EL (cell line): ENCODE measurements around the gene CELSR1.
A peak's percentile ranks its signal among the peaks of the same experiment; 100 is the strongest.

ENCODE experiments used
- DNase-seq: peaks from one replicate; pipeline ENCODE4 v3.0.0-alpha.2; 2016

The CELSR1 gene

DNA sequence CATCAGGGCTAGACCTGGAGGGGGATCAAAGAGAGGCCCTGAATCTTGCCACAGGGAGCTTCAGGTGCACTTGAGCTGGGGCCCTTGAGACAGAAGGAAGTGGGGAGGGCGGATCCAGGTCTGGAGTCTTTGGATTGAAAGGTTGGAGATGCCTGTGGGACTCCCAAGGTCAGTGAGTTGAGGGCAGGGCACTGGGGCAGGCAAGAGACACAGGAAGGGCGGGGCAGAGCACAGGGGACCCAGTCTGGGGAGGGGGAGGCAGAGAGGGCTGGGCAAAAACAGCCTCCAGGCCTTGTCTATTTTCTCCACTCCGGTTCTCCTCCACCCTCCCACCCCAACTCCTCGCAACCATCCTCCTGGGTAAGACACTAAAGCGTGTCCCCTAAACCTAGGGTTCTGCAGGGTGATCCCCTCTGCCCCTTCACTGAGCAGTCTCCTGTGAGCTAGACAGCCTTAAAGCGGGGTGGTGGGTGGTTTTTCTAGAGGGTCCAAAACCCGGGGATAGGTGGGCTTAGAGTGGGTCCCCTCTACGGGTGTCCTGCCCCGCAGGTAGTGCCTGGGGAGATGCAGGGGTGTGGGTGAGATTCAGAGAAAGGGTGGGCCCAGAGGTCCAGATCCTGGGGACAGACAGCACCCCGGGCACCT lies 38.6 kb upstream of the CELSR1 start:
- DNase-seq, result no peak

DNA sequence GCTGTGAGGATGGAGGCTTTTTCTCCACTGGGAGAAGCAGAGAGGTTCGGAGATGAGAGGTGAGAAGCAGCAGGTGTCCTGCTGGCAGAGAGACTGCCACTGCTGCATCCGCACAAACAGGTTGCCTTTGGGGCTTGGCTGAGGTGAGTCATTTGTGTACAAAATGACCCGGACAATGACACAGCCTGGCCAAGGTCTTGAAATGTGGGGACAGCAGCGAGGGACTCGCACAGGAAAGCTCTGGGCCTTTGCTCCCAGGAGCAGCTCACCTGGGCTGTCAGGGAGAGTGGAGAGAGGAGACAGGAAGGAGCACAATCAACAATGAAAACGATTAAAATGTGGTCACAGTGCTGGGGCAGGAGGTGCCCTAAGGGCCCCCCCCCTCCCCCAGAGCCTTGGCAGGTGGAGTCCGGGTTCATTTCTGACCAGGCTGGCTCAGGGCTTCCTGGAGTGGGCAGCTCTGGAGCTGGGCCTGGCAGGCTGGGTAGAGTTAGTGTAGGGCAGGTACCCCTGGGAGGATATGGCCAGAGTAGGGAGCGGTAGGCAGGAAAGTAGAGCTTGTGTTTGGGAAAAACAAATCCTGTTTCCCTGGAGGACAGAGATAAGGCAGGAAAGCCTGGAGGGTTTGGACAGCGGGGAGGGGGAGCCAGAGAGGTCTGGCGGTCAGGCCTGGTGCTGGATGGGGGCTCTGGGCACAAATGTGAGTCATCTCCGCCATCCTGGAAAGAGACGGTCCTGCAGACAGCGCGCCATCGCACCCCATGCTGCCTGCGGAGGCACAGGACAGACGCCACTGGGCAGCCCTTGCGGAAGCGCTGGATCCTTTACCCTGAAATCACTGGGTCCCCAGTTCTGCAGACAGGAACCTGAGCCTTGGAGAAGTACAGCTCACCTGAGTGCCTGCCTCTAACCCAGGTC lies 37.8 kb upstream of the CELSR1 start:
- no peak for DNase-seq

DNA sequence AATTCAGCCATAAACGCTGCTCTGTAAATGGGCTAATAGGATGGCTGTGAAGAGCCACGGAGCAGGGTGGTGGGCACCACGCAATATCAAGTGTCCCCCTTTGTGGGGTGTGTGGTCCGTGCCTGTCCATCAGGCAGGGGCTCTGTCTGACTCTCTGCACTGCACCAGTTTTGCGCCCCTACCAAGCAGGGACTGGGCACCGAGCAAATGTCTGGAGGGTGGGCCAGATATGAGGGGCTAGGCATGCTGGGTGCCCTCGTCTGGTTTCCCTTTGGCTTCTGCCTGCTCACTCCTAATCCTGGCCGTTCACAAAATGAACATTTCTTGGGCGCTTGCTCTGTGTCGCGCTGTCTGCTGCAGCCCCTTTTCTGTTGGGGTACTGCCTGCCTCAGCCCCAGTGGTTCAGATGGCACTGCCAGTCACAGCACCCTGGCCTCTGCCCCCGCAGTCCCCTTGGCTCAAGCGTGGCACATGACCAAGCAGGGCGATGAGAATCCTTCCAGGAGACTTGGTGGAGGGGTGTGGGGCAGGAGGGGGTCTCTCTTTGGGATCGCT lies 37.1 kb upstream of the CELSR1 start:
- no peak for DNase-seq

DNA sequence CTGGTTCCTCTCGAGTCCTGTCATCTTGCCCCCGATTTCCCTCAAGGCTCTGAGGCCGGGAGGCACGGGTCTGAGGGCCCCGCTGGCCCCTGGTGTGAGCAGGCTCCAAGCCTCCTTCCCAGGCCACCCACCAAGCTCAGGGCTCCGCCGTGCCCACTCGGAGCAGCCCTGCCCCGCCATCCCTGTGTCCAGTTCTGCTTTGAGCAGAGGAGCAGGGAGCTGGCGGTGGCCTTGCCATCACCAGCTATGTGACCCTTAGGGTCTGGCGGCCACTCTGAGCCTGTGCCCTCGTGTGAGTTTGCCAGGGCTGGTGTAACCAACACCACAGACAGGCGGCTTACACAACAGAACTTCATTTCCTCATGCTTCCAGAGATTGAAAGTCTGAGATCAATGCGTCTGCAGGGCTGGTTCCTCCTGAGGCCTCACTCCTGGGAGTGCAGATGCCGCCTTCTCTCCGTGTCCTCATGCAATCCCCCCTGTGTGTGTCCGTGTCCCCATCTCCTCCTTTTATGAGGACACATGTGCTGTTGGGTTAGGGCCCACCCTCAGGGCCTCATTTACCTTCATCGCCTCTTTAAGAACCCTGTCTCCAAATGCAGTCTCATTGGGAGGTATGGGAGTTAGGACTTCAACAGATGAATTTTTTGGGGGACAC lies 36.5 kb upstream of the CELSR1 start:
- DNase-seq, result no peak

- DNase-seq, result no peak
Observed at GRCh38 chr22:46572911-46573780, 35.7 kb upstream of the CELSR1 start.

DNA sequence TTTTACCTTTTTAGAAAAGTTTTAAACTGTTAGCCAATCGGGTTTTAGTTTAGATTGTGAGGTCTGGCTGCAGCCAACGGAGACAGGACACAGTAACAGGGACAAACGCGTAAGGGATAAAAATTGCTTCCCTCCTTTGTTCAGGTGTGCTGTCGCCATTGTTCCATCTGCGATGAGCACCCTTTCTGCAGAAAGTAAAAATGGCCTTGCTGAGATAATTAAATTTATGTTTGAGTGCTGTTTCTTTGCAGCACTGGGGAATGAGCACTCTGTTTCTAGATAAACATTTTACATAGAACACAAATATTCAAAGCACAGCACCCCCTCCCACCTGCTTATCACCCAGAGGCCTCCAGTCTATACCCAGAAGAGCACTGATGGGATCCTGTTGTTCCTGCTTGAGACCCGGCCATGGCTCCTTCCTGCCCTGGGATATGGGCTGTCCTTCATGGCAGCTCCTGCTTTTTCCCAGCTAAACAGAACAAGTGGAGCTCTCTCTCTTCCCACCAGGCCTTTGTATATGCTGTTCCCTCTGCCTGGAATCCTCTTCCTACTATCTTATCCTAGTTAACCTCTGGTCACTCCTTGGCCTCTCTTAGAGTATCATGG lies 34.3 kb upstream of the CELSR1 start:
- no peak for DNase-seq

GRCh38 chr22:46569848-46570695 lies 32.7 kb upstream of the CELSR1 start:
- no peak for DNase-seq

DNA sequence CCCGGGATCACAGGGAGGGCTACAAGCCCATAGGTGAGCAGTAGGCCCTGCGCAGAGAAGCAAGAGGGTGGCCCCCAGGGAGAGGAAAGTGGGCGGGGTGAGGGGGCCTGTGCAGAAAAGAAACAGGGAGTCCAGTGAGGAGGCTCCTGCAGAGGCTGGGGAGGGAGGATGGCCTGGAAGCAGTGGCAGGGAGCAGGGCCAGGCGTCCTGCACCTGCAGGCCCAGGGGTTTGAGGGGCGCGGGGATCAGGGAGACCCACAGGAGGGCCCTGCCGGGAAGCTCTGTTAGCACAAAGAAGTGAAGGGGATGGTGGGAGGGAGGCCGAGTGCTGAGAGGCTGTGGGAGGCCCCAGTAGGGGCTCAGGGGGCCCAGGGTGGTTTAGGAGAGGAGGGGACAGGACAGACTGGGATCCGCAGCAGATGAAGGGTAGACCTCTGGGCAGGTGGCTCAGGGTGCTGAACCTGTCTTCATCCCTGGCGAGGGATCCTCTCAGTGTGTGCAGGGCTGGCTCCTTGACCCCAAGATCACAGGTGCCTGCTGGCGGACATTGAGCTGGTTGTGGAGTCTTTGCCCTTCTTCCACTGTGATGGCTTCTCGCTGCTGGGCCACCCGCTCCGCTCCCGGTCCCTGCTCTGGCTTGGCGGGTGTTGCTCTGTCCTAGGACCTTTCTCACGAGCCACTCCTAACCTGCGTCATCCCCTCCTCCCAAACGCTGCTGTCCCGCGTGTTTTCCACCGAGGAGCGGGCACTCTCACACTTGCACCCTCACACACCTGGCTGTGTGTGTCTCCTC lies 31.8 kb upstream of the CELSR1 start:
- no peak for DNase-seq

DNA sequence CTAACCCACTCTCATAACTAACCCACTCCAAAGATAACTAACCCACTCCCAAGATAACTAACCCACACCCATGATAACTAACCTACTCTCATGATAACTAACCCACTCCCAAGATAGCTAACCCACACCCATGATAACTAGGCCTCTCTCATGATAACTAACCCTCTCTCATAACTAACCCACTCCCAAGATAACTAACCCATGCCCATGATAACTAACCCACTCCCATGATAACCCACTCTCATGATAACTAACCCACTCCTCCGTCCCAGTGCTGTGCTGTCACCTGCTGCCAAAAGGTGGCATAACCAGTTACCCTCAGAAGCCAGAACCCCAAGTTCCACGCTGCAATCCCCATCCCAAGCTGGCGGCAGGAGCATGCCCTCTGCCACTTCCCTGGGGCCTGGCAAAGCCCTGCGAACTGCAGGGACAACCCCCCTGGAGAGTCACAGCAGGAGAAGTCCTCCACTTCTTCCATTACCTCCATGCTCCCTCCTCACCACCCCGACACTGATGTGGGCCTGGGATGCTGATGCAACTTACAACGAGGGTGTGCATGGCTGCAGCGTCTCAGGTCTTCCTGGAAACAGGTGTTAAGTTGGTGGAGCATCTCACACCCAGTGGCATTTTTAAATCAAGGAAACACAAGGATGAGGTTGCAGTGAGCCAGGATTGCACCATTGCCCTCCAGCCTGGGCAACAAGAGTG lies 30.8 kb upstream of the CELSR1 start:
- no peak for DNase-seq

DNA sequence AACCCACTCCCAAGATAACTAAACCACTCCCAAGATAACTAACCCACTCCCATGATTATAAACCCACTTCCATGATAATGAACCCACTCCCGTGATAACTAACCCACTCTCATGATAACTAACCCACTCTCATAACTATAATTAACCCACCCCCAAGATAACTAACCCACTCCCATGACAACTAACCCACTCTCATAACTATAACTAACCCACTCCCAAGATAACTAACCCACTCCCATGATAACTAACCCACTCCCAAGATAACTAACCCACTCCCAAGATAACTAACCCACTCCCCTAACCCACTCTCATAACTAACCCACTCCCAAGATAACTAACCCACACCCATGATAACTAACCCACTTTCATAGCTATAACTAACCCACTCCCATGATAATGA lies 30.1 kb upstream of the CELSR1 start:
- DNase-seq, result no peak

DNA sequence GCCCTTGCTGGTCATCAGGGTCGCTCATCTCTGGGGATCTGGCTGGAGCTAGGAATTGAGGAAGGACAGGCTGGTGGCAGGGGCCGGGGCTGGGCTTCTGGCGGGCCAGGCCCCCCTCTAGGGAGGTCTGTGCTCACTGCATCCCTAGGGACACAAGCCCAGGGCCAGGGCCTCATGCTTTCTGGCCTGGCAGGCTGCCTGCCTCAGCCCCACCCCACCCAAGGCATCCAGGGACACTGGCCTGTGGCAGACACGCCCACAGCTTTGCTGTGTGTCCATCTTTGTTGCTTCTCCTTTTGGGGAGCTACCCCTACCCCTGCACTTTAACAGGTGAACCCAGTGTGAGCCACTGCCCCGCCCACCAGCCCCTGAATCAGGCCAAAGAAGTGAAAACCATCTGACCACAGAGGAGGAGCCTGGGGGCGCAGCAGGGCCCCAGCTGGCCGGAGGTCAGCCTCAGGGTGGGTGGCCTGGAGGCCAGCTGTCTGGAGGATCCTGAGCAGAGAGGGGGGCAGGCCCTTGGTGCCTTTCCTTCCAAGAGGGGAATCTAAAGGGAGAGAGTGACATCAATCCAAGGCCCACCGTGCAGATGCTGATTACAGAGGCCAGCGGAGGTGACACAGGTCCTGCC lies 26.8 kb upstream of the CELSR1 start:
- no peak for DNase-seq

- DNase-seq, result peak; percentile 49
Observed at GRCh38 chr22:46563381-46564083, 26.1 kb upstream of the CELSR1 start.

DNA sequence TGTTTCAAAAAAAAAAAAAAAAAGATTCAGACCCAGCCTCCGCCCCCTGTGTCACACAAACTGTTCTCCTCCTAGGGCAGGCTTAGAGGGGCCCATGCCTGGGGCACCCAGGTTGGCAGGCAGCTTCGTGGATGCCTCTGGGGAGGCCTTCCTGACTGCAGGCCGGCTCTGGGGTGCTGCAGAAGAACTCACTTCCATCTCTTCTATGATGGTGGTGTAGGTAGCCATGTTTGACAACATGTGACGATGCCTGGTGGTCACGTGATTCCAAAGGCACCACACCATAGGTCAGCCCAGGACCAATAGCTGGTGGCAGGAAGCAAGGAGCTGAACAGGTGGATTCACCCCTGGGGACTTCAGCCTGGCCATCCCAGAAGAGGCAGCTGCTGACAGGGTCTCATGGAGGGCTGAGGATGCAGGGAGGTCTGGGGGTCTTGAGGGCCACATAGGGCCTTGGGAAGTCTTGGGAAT lies 24.1 kb upstream of the CELSR1 start:
- peak; percentile 40 for DNase-seq

DNA sequence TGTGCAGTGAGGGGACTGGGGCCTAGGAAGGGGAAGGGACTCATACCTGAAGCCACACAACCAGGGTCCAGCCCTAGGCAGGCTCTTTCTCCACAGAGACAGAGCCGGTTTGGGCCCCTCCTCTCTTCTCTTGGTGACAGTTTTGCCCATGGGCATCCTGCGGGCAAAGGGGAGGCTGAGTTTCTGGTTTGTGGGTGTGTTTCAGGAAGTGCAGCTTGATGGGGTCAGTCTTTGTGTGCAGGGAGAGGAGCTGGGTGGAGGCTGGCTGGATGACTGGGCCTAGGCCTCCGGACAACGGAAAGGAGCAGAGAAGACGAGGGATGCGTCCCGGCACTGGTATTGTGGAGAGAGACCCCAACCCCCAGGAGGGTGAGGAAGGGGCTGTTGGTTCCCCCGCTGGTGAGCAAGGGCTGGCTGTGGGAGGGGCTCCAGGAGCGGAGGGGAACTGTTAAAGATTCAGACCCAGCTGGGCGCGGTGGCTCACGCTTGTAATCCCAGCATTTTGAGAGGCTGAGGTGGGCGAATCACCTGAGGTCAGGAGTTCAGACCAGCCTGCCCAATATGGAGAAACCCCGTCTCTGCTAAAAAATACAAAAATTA lies 23.4 kb upstream of the CELSR1 start:
- no peak for DNase-seq

GRCh38 chr22:46557736-46558480 lies 20.5 kb upstream of the CELSR1 start:
- no peak for DNase-seq

- DNase-seq, result no peak
Observed at GRCh38 chr22:46556775-46557174, 19.4 kb upstream of the CELSR1 start.

- DNase-seq, result no peak
Observed at GRCh38 chr22:46553189-46553588, 15.8 kb upstream of the CELSR1 start.
